ENCODE measurements around the gene IFNA14.
"Not testable (repeated sequence)": the region's sequence is repeated elsewhere in the genome, so short reads cannot be mapped to it uniquely, and the experiment has no call there.

Gene IFNA14

GRCh38 chr9:21239911-21240310, at the start of gene IFNA14:
Gene IFNA14, minus strand, starts transcription at chr9:21240005. Its CDS starts 70 bp downstream, at chr9:21239935.
- DNase-seq (ENCODE audit: low spot score), result no peak

DNA sequence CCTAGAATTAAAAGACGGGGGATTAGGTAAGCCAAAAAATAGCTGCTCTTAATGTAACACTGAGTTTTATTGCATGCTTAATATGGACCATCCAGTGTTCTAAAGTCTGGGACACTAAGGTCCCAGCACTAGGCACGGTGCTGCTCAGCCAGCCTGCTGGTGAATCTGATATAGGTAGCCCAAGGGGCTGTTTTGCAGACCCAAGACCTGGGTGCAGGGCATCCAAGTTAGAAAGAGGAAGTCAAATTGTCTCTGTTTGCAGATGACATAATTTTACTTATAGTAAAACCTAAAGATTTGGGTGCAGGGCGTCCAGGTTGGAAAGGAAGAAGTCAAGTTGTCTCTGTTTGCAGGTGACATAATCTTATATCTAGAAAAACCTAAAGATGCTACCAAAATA, 47.5 kb upstream of the IFNA14 start:
- no peak for DNase-seq (ENCODE audit: low spot score)

GRCh38 chr9:21286659-21287058, 46.9 kb upstream of the IFNA14 start:
- no peak for DNase-seq (ENCODE audit: low spot score)

- no peak for DNase-seq (ENCODE audit: low spot score)
Measured at GRCh38 chr9:21286099-21286498, 46.3 kb upstream of the IFNA14 start.

DNA sequence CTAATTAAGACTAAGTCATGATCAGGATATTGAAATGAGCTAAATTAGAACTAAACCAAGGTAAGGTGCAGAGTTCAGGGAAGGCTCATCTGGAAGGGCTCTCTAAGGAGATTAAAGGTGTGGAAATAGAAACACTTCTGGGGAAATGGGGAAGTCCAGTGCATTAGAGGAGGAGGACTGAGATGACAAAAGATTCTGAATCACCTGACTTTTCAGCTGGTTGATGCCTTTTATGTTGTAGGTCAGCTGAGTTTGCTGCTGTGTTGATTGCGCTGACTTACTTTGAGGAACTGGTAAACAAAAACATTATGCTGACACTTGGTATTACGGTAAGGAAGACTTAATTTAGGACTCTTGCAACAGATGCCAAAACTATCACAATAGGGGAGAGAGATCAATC, 41.5 kb upstream of the IFNA14 start:
- no peak for DNase-seq (ENCODE audit: low spot score)

DNA sequence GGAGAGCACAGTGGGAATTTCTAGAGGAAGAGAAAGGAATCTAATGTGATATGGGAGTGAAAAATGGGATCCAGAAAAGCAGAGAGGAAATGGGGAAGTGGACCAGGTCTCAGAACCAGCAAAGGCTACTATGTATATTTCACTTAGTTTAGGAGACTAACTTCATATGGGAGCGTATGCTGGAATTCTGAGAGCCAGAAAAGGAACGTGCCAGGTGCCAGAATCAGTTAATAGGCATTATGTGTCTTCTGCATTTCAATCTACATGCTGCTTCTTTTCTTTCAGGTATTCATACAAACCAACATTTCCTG, 28.5 kb upstream of the IFNA14 start:
- no peak for DNase-seq (ENCODE audit: low spot score)

DNA sequence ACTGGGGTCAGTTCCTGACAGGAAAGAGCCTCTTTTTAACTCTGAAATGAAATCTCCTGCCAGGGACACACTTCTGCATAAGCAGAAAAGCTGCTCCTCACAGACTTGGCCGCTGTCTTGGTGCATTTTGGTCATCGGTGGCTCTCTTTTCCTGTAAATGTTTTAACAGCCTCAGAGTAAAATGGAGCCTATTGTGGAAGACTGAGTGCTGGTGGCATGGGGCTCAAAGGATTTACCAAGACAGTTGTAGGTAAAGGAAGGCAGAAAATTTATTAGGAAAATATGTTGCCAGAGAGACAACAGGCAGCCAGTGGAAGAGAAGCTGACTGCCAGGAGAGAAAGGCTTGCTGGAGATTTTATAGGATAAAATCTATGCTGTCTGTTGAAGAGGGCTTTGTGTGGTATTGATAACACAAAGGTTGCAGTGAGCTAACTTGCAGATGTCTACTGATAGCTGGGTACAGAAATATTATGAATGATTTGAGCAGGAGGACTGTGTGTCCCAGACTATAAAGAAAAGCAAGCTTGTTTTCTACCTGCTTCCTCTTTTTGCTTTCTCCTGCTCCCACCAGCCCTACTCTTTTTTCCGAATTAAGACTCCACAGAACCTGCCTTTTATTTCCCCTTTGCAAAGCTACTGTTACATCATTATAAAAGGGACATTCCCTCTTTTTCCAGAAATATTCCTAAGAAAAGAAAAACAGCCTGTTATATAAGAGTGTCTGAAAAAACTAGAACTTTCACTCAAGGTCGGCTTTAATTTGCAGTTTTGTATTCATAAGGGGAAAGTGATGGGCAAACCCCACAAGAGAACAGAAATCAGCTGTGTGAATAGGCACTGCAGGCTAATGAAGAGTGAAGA, 27.9 kb upstream of the IFNA14 start:
- DNase-seq (ENCODE audit: low spot score), result peak; percentile 13

DNA sequence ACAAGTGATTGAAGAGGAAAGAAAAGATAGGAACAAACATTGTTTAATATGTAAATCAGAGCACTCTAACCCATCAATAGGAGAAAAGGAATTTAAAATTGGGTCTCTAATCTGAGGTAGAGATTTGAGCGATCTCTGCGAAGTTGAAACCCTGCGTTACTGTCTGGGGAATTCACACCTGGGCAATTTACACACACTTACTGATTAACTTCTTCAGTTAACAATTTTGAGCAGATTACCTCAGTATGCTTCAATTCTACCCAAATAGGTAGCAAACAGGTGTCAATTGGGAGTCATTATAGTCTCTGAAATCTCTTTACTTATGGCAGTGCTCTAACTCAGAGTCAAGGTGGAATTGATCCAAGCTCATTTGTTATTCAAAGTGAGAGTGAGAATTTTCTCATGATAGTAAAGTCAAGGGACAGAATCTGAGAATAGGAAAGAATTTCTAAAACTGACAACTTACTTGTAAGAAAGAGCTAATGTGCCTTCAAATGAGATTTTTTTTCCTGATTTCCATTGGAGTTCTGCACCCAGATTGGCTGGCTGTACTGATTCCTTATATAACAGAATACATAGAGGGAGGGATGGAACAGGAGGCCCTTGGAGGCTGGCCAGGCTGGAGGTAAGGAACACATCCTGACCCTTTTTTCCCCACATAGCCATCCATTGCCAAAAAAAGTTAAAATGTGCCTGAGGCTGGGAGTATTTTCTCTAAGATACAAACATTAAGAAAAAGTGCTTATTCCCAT, 27.1 kb upstream of the IFNA14 start:
- no peak for DNase-seq (ENCODE audit: low spot score)

GRCh38 chr9:21265421-21266189, 25.8 kb upstream of the IFNA14 start:
- no peak for DNase-seq (ENCODE audit: low spot score)

DNA sequence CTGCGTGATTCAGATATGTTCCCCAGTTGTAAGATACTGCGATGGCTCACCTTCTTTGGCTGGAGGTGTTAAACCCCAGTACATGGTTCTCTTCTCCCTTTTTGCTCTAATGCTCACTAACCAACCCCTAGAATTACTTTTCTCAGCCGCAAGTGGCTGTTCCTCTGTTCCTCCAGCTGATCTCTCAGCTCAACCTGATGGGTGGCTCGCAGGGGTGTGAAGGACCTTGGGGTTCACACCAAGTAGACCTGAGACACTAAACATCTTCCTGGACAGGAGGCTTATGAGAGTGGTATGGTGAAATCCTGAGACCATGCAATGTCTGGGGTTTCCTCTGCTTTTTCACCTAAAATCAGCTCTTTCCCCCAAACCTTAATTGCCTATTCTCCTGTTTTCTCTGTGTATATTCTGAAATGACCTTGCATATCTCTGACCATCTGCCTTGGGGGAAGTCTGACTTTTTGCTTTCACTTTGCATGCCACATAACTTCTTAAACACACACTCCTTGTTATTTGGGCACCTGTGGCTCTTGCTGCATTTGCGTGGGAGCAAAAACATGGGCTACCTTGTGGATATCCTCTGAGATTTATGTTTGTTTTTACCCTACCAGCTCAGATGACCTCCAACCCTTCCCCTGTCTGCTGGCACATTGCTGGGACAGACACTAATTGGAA, 15.9 kb upstream of the IFNA14 start:
- no peak for DNase-seq (ENCODE audit: low spot score)

DNA sequence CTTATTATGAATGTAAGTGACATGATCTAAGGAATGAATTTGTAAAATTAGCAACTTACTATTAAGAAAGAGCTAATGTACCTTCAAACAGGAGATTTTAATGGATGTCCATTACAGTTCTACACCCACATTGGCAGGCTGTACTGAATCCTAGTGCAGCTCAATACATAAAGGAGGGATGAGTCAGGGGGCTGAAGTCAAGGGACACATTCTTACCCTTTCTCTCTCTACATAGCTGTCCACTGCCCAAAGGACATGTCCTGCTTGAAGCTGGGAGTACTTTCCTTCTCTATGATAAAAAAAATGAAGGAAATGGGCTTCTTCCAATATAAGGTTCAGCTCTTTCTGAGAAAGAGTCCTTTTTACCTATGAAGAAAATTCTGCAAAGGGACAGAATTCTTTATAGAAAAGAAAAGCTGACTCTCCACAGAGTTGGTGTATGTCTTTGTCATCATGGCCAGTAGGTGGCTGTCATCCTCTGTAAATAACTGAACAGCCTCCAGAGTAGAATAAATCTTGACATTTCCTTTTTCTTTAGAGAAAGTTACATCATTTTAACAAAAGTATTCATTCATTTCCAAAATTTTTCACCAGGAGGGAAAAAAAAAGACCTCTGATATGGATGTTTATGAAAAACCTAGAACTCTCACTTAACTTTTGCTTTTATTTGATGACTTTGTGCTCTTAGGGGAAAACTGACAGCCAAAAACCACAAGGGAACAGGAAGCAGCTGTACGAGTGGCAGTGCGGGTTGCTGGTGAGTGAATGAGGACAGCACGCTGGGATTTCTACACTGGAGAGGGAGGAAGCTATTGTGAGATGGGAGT, 13.1 kb upstream of the IFNA14 start:
- peak; percentile 59 for DNase-seq (ENCODE audit: low spot score)

GRCh38 chr9:21251638-21252037, 11.8 kb upstream of the IFNA14 start:
- no peak for DNase-seq (ENCODE audit: low spot score)

GRCh38 chr9:21251190-21251589, 11.4 kb upstream of the IFNA14 start:
- no peak for DNase-seq (ENCODE audit: low spot score)

DNA sequence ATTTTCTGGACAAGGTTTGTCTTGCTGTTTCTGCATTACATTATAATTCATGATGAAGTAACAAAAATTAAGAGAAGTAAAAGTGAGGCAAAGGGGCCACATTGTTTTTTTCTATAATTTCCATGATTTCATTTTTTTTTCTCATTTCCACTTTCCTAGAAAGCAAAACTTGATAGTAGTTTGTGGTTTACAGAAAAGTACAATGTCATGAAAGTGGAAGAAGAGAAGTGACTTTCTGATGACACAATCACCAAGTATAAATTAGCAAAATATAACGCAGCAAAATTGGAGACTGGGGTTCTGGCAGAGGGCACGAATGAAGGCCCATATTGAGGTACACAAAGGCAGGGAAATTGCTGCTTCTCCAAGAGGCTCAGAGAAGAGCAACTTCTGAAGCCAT, 5.0 kb upstream of the IFNA14 start:
- DNase-seq (ENCODE audit: low spot score), result no peak

GRCh38 chr9:21236360-21236714, 3.5 kb downstream of the IFNA14 start:
- not testable (repeated sequence) for DNase-seq (ENCODE audit: low spot score)

DNA sequence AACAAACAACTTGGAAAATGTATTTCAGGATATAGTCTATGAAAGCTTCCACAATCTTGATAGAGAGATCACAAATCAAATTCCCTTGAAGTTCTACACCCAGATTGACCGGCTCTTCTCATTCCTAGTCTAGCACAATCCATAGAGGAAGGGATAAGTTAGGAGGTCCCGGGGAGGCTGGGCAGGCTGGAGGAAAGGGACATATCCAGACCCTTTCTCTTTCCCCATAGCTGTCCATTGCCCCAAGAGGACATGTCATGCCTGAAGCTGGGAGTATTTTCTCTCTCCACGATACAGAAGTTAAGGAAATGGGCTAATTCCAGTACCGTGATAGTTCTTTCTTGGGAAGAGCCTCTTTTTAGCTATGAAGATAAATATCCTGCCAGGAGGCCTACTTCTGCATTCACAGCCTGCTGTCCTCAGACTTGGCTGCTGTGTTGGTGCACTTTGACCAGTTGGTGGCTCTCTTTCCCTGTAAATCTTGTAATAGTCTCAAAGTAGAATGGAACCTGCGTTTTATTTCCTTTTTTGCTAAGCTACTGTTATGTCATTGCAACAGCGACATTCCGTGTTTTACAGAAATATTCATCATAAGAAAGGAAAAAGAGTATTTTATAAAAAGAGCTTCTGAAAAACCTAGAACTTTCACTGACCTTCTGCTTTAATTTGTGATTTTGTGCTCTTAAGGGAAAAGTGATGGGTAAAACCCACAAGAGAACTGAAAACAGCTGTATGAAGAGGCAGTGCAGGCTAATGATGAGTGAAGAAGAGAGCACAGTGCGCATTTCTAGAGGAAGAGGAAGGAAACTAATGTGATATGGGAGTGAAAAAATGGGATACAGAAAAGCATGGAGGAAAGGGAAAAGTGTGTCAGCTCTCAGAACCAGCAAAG, 4.1 kb downstream of the IFNA14 start:
- DNase-seq (ENCODE audit: low spot score), result peak; percentile 74

DNA sequence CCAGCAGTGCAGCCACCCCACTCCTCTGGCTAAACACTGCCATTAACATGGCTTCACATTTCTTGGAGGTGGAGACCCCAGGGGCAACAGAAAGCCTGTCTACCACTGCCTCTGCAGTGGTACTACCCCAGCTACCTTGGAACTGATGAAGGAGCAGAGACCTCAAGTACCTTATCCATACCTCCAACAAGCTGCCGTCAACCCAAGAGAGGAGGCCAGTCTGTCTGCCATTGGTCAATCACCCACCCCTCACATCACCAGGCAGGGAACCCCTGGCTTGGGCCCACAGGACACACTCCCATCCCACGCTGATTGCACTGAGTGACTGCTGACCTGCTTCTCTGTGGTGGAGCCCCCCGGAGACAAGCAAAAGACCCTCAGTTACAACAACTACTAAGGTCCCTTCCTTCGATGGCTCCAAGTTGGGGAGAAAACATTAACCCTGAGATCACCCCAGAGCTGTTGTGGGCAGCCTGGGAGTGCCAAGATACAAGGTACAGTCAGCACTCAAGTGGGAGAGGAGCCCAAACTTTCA, 5.6 kb downstream of the IFNA14 start:
- no peak for DNase-seq (ENCODE audit: low spot score)

DNA sequence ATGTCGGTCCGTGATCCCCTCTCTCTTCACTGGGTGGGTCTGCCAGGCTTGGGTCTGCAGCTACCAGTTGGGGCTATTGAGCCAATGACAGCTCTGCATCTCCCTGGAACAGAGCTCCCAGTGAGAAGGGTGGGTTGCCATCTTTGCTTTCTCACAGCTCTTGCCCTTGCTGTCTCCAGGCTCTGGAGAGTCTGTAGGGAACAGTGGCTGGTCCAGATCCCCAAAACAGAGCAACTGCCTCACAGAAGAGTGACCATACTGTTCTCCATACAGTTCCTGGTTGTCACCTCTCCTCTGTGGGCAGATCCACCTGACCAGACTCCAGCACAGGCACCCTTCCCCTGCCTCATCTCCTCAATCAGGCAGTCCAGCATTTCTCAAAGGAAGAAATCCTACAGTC, 6.5 kb downstream of the IFNA14 start:
- no peak for DNase-seq (ENCODE audit: low spot score)

DNA sequence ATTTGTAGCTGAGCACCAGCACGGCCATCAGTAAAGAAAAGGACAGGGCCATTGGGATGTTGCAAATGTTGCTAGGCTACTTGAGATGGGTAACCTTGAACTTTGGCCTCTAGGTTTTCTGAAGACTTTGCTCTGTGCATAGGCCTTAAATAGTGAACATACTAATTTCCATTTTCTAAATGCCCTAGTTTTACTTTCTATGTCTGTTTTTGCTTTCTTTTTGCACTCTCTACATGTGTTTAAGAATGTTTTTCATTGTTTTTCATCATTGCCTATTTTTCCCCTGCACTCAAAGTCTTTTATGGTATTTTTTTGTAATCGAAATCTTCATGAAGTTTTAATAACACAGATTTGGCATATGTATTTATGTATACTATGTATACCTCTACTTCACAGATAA, 11.7 kb downstream of the IFNA14 start, which contains the start of gene IFNA17:
TSS of gene IFNA17 (minus strand) at position 101 of the 400 bp plus-strand sequence. CDS start at position 52, 49 bp downstream.
- no peak for DNase-seq (ENCODE audit: low spot score)

- DNase-seq (ENCODE audit: low spot score), result not testable (repeated sequence)
Measured at GRCh38 chr9:21217211-21217610, 22.6 kb downstream of the IFNA14 start, which contains the start of gene IFNA16. Gene IFNA16, minus strand, starts transcription at chr9:21217311. Its CDS starts 6 bp downstream, at chr9:21217305.
